GM19238 (cell line): ENCODE measurements around the gene STOX2.

Experiments
- DNase-seq: peaks from one replicate; pipeline ENCODE4 v3.0.0; 2011; ENCODE audit warnings: low spot score; ENCODE audit not compliant: insufficient read length

The STOX2 gene

GRCh38 chr4:183905081-183905592, at the start of gene STOX2:
Gene STOX2 (plus strand): TSS chr4:183905307. CDS start chr4:183906791, 1,484 bp downstream.
- DNase-seq: no peak

GRCh38 chr4:183855323-183856190, 49.5 kb upstream of the STOX2 start:
- DNase-seq: no peak

DNA sequence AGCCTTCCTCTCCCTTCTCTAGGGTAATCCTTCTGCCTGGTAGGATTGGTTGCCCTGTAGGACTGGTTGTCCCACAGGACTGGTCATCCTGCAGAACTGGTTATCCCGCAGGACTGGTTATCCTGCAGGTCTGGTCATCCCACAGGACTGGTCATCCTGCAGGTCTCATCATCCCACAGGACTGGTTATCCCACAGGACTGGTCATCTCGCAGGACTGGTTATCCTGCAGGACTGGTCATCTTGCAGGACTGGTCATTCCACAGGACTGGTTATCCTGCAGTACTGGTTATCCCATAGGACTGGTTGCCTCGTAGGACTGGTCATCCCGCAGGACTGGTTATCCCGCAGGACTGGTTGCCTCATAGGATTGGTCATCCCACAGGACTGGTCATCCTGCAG, 48.1 kb upstream of the STOX2 start:
- no peak for DNase-seq

DNA sequence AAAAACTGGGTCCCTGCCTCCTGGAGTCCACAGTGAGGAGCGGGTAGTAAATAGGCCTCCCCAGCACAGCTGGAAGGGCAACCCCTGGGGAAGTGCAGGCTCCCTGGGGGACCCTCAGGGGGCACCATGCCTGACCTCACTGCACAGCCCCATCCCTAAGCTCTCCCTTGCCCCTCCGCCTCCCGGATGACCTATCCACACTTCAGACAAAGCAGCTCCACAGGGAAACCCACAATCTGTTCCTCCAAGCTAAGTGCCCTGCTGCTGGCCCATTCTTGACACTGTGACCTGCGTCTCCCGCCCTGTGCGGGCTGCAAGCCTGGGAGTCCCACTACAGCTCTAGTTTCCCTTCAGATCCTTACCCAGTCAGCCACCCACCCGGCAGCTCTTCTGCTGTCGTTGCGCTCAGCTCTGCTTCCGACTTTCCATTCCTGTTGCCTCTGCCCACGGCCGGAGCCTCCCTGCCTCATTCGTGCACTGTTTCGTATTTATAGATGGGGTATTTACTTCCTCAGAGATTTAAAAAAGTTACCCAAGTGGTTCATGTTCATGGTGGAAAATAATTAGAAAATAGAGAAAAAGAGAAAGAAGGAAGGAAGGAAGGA, 47.0 kb upstream of the STOX2 start:
- DNase-seq: no peak

- DNase-seq: no peak
Measured at GRCh38 chr4:183860119-183860518, 45.0 kb upstream of the STOX2 start.

- no peak for DNase-seq
Measured at GRCh38 chr4:183860731-183861130, 44.4 kb upstream of the STOX2 start.

GRCh38 chr4:183861426-183861825, 43.7 kb upstream of the STOX2 start:
- no peak for DNase-seq

GRCh38 chr4:183863155-183863825, 41.8 kb upstream of the STOX2 start:
- no peak for DNase-seq

- DNase-seq: no peak
Measured at GRCh38 chr4:183867247-183867646, 37.9 kb upstream of the STOX2 start.

DNA sequence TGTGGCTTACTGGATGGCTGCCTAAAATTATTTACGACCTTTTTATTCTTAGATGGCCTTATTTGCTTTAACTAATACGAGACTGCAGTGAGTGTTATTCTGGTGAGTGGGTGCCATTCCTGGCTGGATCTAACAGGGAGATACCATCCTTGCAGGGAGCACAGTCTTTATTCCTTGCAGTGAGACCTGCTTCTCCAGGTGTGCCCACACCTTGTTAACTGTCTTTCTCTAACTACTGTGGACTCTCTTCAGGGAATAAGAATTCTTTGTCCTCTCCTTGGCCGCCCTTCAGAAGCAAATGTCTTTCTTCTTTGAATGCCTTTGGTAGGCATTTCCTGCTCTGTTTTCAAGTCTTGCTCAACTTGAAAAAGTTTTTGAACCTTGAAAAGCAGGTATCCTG, 34.1 kb upstream of the STOX2 start:
- no peak for DNase-seq

DNA sequence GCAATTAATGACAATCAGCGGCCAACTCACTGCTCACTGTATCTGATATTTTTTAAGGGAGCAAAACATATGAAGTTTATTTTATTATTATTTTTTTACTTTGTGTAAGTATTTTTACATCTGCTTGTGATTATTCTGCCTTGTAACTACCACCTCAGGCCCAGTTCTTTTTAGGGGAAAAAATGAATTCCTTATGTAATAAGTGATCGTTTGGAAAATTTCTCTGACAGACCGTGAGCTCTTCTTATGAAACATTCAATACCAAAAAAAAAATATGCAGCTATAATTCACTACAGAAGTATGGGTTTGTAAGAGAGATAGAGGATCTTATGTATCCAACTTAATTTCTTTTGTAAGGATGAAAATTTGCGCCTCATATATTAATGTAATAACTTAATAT, 33.5 kb upstream of the STOX2 start:
- no peak for DNase-seq

DNA sequence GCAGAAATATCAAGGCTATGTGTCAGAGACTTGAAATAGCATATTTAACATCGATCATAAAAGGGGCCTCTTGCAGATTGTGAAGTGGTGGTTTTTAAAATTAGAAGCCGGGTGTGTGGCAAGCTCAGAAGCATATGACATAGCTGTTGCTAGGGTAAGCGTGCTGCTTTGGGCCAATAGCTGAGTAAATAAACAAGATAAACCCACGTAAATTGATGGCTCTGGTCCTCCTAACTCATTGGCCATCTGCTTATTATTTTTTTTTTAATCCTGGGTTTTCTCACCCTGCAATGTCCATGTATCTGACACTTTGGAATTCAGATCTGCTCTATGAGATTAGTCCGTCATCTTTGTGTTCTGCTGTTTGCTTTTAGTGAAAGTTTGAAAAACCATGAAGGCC, 32.6 kb upstream of the STOX2 start:
- DNase-seq: no peak

- no peak for DNase-seq
Measured at GRCh38 chr4:183873409-183874185, 31.5 kb upstream of the STOX2 start.

DNA sequence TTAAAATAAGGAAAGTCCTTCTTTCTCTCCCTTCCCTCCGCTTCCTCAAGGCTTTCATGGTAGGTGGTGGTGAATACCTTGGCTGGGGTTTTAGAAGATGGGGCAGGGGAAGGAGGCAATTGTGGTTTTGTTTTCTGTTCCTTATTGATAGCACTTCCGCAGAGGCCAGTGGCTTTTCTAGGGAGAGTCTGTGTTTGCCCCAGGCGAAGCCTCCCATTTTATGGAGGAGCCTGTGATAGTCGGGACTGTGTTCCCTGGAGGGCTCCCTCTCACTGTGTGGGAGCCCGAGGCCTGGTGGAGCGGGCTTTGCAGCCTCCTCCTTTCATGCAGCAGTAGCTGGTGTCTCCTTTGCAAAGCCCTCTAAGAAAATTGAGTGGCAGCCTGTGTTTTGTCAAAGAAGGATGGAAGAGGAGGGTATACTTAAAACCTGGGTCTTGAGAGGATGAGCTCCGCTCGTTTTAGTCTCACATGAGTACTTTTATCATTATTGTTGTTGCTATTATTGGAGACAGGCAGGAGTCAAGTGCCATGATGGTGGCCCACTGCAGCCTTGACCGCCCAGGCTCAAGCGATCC, 29.8 kb upstream of the STOX2 start:
- no peak for DNase-seq

DNA sequence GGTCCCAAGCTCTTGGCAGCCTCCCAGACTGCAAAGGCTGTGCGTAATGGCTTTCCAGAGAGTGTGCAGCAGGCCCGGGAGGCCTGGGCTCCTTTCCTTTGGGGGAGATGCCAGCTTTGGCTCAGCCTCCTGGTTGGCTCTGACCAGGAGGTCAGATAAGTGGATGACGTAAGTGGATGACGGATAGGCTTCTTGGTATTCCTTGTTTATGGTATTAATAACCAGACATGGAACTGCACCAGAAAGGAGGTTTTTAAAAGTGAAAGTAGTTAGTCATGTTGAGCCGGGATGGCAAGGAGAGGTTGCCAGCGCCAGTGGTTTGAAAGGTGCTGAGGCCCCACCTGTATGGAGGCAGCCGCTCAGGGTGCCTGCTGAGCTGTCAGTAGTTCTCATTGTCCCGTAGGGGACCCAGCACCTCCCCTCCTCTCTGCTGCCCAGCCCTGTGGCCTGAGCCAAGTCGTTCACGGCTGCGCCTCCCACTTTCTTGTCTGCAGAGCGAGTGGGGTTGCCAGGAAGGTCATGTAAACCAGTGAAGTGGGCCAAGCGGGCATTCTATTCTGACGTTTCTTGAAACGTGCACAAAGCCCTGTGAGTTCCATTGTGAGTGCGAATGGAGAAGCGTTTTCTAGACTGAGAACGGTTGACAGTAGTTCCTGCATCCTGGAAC, 28.7 kb upstream of the STOX2 start:
- no peak for DNase-seq

DNA sequence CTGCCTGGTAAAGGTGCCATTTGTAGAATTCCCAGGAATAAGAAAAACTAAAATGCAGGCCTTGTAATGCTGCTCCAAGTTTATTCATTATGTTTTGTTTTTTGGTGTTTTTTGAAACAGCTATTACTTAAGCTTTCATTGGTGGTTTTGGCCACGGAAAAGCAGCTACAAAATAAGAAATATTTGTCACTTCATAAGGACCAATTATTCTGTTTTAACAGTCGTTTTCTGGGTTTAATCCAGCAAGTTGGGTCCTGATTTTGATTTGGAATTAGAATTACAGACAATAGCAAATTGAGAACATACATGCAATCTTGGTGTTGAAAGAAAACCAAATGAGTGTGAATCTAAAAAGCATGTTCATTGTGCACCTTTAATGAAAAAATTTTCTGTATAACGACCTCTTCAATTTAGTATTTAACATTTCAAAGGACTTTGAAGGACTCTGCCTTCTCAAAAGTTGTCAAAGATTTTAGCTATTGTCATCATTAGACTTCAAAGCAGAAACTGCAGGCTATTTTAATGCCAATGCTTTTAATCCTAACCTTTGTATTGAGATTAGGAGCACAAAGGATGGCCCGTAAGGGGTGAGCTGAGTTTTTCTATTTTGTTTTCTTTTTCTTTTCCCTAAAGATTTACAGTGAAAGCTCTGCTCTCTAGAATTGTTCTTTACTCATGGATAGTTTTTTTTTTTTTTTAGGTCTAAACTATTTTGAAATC, 26.7 kb upstream of the STOX2 start:
- no peak for DNase-seq

DNA sequence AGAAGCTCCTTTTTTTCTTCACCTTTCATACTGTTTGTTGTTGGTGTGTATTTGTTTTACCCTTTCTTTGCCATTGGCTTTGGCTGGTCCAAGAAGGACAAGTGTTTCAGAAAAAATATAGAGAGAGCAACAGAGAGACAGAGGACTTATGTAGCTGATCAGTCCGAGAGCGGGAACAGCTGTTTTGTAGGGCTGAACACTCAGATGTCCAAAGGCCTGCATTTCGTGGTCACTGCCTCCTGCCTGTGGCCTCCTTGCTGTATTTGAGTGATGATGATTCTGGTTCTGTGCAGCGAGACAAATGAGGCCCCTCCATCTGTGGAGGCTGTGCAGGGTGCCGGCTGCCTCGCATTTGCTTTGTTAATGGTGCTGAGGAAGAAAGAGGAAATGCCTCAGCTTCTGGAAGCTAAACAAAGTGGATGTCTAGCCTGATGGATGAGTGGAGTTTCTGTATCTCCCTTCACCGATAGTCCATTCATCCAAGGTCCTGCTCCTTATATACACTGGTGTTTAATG, 19.8 kb upstream of the STOX2 start:
- DNase-seq: no peak

- DNase-seq: no peak
Measured at GRCh38 chr4:183887351-183887750, 17.8 kb upstream of the STOX2 start.

DNA sequence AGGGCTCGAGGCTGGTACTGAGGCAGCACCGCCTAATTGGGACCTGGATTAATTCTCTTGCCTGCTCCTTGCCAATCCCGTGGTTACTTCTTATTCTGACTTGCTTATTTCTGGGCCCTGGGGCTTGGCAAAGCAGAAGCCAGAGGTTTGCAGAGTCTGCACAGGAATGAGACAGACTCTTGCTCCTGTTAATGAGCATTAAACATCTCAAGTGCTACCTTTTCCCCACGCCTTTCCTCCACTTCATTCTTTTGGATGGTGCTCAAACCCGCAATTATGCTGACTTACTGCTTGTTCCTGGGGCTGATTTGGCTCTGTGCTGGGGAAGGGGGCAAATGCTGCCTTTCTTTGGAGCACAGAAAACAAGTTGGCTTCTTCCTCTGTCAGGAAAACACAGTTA, 16.5 kb upstream of the STOX2 start:
- DNase-seq: no peak

DNA sequence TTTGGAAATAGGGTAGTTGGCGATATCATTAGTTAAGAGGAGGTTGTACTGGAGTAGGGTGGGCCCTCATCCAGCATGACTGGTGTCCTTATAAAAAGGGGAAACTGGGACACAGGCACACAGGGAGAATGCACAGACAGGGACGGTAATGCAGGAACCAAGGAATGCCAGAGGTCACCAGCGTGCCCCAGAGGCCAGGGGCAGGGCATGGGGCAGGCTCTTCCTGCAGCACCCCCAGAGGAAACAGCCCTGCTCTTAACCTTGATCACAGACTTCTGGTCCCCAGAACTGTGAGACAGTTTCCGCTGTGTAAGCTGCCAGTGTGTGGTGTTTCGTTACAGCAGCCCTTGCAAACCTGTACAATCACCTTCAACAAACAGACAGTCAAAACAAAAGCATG, 15.9 kb upstream of the STOX2 start:
- no peak for DNase-seq
